ENCODE data around the gene GLYATL1.

Gene GLYATL1

GRCh38 chr11:58949184-58949583 is 9.9 kb downstream of the GLYATL1 start:
- Histone ChIP-seq H3K27ac (ENCODE audit: low read length) (no peak overlapping the region), H3K4me1 (ENCODE audit: control insufficient read depth, insufficient read depth, low read length) (no peaks in the 10 kb centered on the region), H3K4me3 (ENCODE audit: low read length in 2 of 2) (no peak overlapping the region), H3K9me3 (ENCODE audit: control insufficient read depth in 2 of 2, low read length in 2 of 2) (no peaks in the 10 kb centered on the region), H3K27me3 (ENCODE audit: control insufficient read depth in 1 of 2, insufficient read depth in 2 of 2, low read length in 2 of 2) (no peaks in the 10 kb centered on the region), H3K36me3 (ENCODE audit: control insufficient read depth in 2 of 2, insufficient read depth in 2 of 2, low read length in 2 of 2) (no peaks in the 10 kb centered on the region), H3K9ac (ENCODE audit: low read length in 2 of 2) (no peak overlapping the region)

- Histone ChIP-seq H3K9me3 (ENCODE audit: control insufficient read depth in 2 of 2, low read length in 2 of 2) (no peaks in the 10 kb centered on the region), H3K36me3 (ENCODE audit: control insufficient read depth in 2 of 2, insufficient read depth in 2 of 2, low read length in 2 of 2) (no peaks in the 10 kb centered on the region), H3K4me3 (ENCODE audit: low read length in 2 of 2) (no peak overlapping the region), H3K27ac (ENCODE audit: low read length) (no peak overlapping the region), H3K27me3 (ENCODE audit: control insufficient read depth in 1 of 2, insufficient read depth in 2 of 2, low read length in 2 of 2) (peaks cover 0 to 2% of the 10 kb centered on the region in 2 donors), H3K4me1 (ENCODE audit: control insufficient read depth, insufficient read depth, low read length) (no peaks in the 10 kb centered on the region), H3K9ac (ENCODE audit: low read length in 2 of 2) (no peak overlapping the region)
Observed at GRCh38 chr11:58957922-58958321, 18.6 kb downstream of the GLYATL1 start.

- Histone ChIP-seq H3K27ac (ENCODE audit: low read length) (no peak overlapping the region), H3K27me3 (ENCODE audit: control insufficient read depth in 1 of 2, insufficient read depth in 2 of 2, low read length in 2 of 2) (peaks cover 3 to 6% of the 10 kb centered on the region in 2 donors), H3K36me3 (ENCODE audit: control insufficient read depth in 2 of 2, insufficient read depth in 2 of 2, low read length in 2 of 2) (no peaks in the 10 kb centered on the region)
Observed at GRCh38 chr11:58958500-58958899, 19.2 kb downstream of the GLYATL1 start.

GRCh38 chr11:58963551-58964104 is 24.3 kb downstream of the GLYATL1 start:
- no peak overlapping the region for H3K9ac ChIP-seq (ENCODE audit: low read length in 2 of 2)
- no peak overlapping the region for H3K4me3 ChIP-seq (ENCODE audit: low read length in 2 of 2)
- H3K9me3 ChIP-seq (ENCODE audit: control insufficient read depth in 2 of 2, low read length in 2 of 2) = no peaks in the 10 kb centered on the region
- no peaks in the 10 kb centered on the region for H3K36me3 ChIP-seq (ENCODE audit: control insufficient read depth in 2 of 2, insufficient read depth in 2 of 2, low read length in 2 of 2)
- H3K27me3 ChIP-seq (ENCODE audit: control insufficient read depth in 1 of 2, insufficient read depth in 2 of 2, low read length in 2 of 2) = peaks cover 3 to 14% of the 10 kb centered on the region in 2 donors
- no peaks in the 10 kb centered on the region for H3K4me1 ChIP-seq (ENCODE audit: control insufficient read depth, insufficient read depth, low read length)
- H3K27ac ChIP-seq (ENCODE audit: low read length) = no peak overlapping the region

More at GRCh38 chr11:58958500-58958899, 19.2 kb downstream of the GLYATL1 start:
- no peak overlapping the region for H3K9ac ChIP-seq (ENCODE audit: low read length in 2 of 2)
- no peak overlapping the region for H3K4me3 ChIP-seq (ENCODE audit: low read length in 2 of 2)
- no peaks in the 10 kb centered on the region for H3K9me3 ChIP-seq (ENCODE audit: control insufficient read depth in 2 of 2, low read length in 2 of 2)
- no peaks in the 10 kb centered on the region for H3K4me1 ChIP-seq (ENCODE audit: control insufficient read depth, insufficient read depth, low read length)

GRCh38 chr11:58965246-58965985 is 26.1 kb downstream of the GLYATL1 start:
- Histone ChIP-seq H3K27me3 (ENCODE audit: control insufficient read depth in 1 of 2, insufficient read depth in 2 of 2, low read length in 2 of 2) (peaks cover 3 to 14% of the 10 kb centered on the region in 2 donors), H3K9me3 (ENCODE audit: control insufficient read depth in 2 of 2, low read length in 2 of 2) (peaks cover 0 to 2% of the 10 kb centered on the region in 2 donors), H3K27ac (ENCODE audit: low read length) (no peak overlapping the region), H3K9ac (ENCODE audit: low read length in 2 of 2) (no peak overlapping the region), H3K4me3 (ENCODE audit: low read length in 2 of 2) (no peak overlapping the region), H3K36me3 (ENCODE audit: control insufficient read depth in 2 of 2, insufficient read depth in 2 of 2, low read length in 2 of 2) (no peaks in the 10 kb centered on the region), H3K4me1 (ENCODE audit: control insufficient read depth, insufficient read depth, low read length) (no peaks in the 10 kb centered on the region)

GRCh38 chr11:58968251-58968711 is 29.0 kb downstream of the GLYATL1 start:
- Histone ChIP-seq H3K9me3 (ENCODE audit: control insufficient read depth in 2 of 2, low read length in 2 of 2) (peaks cover 2 to 10% of the 10 kb centered on the region in 2 donors), H3K36me3 (ENCODE audit: control insufficient read depth in 2 of 2, insufficient read depth in 2 of 2, low read length in 2 of 2) (no peaks in the 10 kb centered on the region), H3K4me3 (ENCODE audit: low read length in 2 of 2) (no peak overlapping the region), H3K27ac (ENCODE audit: low read length) (no peak overlapping the region), H3K9ac (ENCODE audit: low read length in 2 of 2) (no peak overlapping the region), H3K27me3 (ENCODE audit: control insufficient read depth in 1 of 2, insufficient read depth in 2 of 2, low read length in 2 of 2) (peaks cover 2 to 9% of the 10 kb centered on the region in 2 donors), H3K4me1 (ENCODE audit: control insufficient read depth, insufficient read depth, low read length) (no peaks in the 10 kb centered on the region)

- H3K4me3 ChIP-seq (ENCODE audit: low read length in 2 of 2) = no peak overlapping the region
- peaks cover 3 to 4% of the 10 kb centered on the region in 2 donors for H3K9me3 ChIP-seq (ENCODE audit: control insufficient read depth in 2 of 2, low read length in 2 of 2)
- no peaks in the 10 kb centered on the region for H3K4me1 ChIP-seq (ENCODE audit: control insufficient read depth, insufficient read depth, low read length)
- H3K9ac ChIP-seq (ENCODE audit: low read length in 2 of 2) = no peak overlapping the region
- no peaks in the 10 kb centered on the region for H3K27me3 ChIP-seq (ENCODE audit: control insufficient read depth in 1 of 2, insufficient read depth in 2 of 2, low read length in 2 of 2)
- no peaks in the 10 kb centered on the region for H3K36me3 ChIP-seq (ENCODE audit: control insufficient read depth in 2 of 2, insufficient read depth in 2 of 2, low read length in 2 of 2)
- H3K27ac ChIP-seq (ENCODE audit: low read length) = no peak overlapping the region
Observed at GRCh38 chr11:58977470-58977869, 38.2 kb downstream of the GLYATL1 start.

- no peak overlapping the region for H3K9ac ChIP-seq (ENCODE audit: low read length in 2 of 2)
- no peaks in the 10 kb centered on the region for H3K27me3 ChIP-seq (ENCODE audit: control insufficient read depth in 1 of 2, insufficient read depth in 2 of 2, low read length in 2 of 2)
- H3K9me3 ChIP-seq (ENCODE audit: control insufficient read depth in 2 of 2, low read length in 2 of 2) = peaks cover 0 to 3% of the 10 kb centered on the region in 2 donors
- H3K4me1 ChIP-seq (ENCODE audit: control insufficient read depth, insufficient read depth, low read length) = no peaks in the 10 kb centered on the region
- H3K27ac ChIP-seq (ENCODE audit: low read length) = no peak overlapping the region
- no peaks in the 10 kb centered on the region for H3K36me3 ChIP-seq (ENCODE audit: control insufficient read depth in 2 of 2, insufficient read depth in 2 of 2, low read length in 2 of 2)
- no peak overlapping the region for H3K4me3 ChIP-seq (ENCODE audit: low read length in 2 of 2)
Observed at GRCh38 chr11:58979222-58979621, 39.9 kb downstream of the GLYATL1 start.

- no peaks in the 10 kb centered on the region for H3K36me3 ChIP-seq (ENCODE audit: control insufficient read depth in 2 of 2, insufficient read depth in 2 of 2, low read length in 2 of 2)
- no peak overlapping the region for H3K4me3 ChIP-seq (ENCODE audit: low read length in 2 of 2)
- no peak overlapping the region for H3K27ac ChIP-seq (ENCODE audit: low read length)
- H3K9ac ChIP-seq (ENCODE audit: low read length in 2 of 2) = no peak overlapping the region
- no peaks in the 10 kb centered on the region for H3K27me3 ChIP-seq (ENCODE audit: control insufficient read depth in 1 of 2, insufficient read depth in 2 of 2, low read length in 2 of 2)
- H3K4me1 ChIP-seq (ENCODE audit: control insufficient read depth, insufficient read depth, low read length) = no peaks in the 10 kb centered on the region
- peaks cover 0 to 3% of the 10 kb centered on the region in 2 donors for H3K9me3 ChIP-seq (ENCODE audit: control insufficient read depth in 2 of 2, low read length in 2 of 2)
Observed at GRCh38 chr11:58980159-58980843, 41.0 kb downstream of the GLYATL1 start.

GRCh38 chr11:58992489-58992888 is 53.2 kb downstream of the GLYATL1 start:
- no peaks in the 10 kb centered on the region for H3K36me3 ChIP-seq (ENCODE audit: control insufficient read depth in 2 of 2, insufficient read depth in 2 of 2, low read length in 2 of 2)
- H3K27ac ChIP-seq (ENCODE audit: low read length) = no peak overlapping the region
- H3K27me3 ChIP-seq (ENCODE audit: control insufficient read depth in 1 of 2, insufficient read depth in 2 of 2, low read length in 2 of 2) = no peaks in the 10 kb centered on the region
- no peak overlapping the region for H3K9ac ChIP-seq (ENCODE audit: low read length in 2 of 2)
- no peaks in the 10 kb centered on the region for H3K4me1 ChIP-seq (ENCODE audit: control insufficient read depth, insufficient read depth, low read length)
- no peak overlapping the region for H3K4me3 ChIP-seq (ENCODE audit: low read length in 2 of 2)
- H3K9me3 ChIP-seq (ENCODE audit: control insufficient read depth in 2 of 2, low read length in 2 of 2) = no peaks in the 10 kb centered on the region
